GM12875 (cell line): ENCODE results near the gene CHRNB1.

ENCODE experiments used
- H3K4me3 ChIP-seq: one replicate; pipeline ENCODE4 v1.5.1; 2011; ENCODE audit warnings: low read depth, low read length, control low read depth
- TF ChIP-seq, protein P1 (sequence below): IDR thresholded peaks from 2 replicates; pipeline ENCODE4 v1.5.1; 2011; ENCODE audit warnings: low read depth, mild to moderate bottlenecking, control low read depth, inconsistent platforms, low read length, moderate library complexity, borderline replicate concordance; ENCODE audit not compliant: insufficient read depth

Gene CHRNB1

DNA sequence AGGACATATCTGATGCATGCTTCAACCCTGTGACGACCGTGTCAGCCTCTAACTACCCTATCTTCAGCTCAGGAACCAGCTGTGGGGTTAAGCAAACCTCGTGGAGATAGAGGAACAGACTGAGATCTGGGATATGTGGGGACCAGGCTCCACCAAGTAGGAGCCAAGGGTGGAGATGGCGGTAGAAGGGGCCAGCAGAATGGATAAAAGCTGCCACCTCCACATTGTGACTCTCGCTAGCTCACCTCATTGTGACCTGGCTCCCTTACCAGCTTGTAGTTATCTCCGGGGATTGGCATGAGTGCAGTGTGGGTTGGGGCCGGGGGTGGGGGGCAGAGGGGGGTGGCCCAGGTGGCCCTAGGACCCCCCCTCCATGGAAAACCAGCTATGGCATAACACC lies 19.5 kb upstream of the CHRNB1 start, which contains the start of gene SPEM2:
Gene SPEM2, plus strand, starts transcription at position 301 of the 400 bp plus-strand sequence. Its CDS starts 73 bp downstream, at position 374.
- TF ChIP-seq, protein P1, sequence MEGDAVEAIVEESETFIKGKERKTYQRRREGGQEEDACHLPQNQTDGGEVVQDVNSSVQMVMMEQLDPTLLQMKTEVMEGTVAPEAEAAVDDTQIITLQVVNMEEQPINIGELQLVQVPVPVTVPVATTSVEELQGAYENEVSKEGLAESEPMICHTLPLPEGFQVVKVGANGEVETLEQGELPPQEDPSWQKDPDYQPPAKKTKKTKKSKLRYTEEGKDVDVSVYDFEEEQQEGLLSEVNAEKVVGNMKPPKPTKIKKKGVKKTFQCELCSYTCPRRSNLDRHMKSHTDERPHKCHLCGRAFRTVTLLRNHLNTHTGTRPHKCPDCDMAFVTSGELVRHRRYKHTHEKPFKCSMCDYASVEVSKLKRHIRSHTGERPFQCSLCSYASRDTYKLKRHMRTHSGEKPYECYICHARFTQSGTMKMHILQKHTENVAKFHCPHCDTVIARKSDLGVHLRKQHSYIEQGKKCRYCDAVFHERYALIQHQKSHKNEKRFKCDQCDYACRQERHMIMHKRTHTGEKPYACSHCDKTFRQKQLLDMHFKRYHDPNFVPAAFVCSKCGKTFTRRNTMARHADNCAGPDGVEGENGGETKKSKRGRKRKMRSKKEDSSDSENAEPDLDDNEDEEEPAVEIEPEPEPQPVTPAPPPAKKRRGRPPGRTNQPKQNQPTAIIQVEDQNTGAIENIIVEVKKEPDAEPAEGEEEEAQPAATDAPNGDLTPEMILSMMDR, result no peak
- H3K4me3 ChIP-seq, result no peak within 1 kb of the TSS

DNA sequence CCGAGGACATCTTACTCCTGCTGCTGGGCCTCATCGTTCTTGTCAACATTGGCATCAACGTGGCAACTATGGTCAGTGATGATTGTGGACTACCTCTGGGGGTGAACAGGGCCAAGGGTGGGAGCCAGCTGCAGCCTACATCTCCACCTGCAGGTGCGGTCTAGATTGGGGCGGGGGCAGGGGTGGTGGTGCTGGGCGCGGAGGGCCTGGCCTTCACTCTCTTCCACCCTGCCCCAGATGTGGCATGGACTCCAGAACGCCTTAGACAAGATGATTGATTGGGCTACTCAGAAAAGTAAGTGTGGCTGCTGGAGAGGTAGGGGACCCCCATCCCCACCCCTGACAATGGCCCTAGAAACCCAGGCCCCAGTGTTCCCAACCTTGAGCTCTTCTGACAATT lies 19.1 kb upstream of the CHRNB1 start:
- no peak overlapping the region for H3K4me3 ChIP-seq
- TF ChIP-seq, protein P1, result no peak

DNA sequence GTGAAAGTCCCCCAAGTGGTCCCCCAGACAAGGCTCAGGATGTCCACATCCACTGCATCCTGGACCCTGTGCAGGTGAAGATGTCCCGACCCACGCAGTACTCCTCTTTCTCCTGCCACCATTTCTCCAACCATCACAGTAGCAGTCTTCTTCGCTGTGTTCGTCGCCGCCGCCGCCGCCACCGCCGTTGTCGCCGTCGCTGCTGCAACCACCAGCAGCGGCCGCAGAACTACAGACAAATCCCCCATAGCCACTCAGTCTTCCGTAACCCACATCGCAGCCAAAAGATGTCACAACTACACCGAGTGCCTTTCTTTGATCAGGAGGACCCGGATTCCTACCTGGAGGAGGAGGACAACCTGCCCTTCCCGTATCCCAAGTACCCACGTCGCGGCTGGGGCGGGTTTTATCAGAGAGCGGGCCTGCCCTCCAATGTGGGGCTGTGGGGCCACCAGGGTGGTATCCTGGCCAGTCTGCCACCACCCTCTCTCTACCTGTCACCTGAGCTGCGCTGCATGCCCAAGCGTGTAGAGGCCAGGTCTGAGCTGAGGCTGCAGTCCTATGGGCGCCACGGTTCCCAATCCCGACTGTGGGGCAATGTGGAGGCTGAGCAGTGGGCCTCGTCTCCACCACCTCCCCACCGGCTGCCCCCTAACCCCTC lies 18.5 kb upstream of the CHRNB1 start:
- no peak overlapping the region for H3K4me3 ChIP-seq
- TF ChIP-seq, protein P1, result no peak

DNA sequence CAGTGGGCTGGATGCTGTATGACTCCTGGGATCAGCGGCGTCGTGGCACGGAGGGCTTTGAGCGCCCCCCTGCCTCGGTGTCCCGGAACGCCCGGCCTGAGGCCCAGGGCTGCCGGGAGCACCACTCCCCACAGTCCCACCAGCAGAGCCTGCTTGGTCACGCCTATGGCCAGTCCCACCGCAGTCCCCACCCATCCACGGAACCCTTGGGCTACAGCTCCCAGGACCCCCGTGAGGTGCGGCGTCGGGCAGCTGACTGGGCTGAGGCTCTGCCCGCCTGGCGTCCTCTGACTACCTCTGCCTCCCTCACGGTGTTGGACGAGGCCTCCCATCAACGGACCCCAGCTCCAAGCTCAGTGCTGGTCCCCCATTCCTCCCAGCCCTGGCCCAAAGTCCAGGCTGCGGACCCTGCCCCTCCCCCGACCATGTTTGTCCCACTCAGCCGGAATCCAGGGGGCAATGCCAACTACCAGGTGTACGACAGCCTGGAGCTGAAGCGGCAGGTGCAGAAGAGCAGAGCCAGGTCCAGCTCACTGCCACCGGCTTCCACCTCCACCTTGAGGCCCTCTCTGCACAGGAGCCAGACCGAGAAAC lies 17.9 kb upstream of the CHRNB1 start:
- H3K4me3 ChIP-seq, result no peak overlapping the region
- TF ChIP-seq, protein P1, result no peak

DNA sequence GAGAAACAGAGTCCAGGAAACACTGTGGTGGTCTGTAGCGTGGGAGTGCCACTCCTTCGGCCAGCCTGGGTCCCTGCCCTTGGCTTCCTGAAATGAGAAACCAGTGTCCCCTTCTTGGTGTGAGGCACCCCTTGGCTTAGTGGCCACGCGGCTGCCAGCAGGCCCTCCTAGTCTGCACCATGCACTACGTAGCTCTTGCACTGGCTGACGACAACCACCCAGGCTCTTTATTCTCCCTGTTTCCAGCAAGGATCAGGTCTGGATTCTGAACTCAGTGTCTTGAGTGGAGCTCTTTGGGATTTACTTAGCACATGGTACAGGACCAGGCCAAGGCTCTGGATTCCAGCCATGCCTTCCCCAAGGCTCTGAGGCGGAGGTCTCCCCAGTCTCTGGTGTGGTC lies 17.3 kb upstream of the CHRNB1 start:
- TF ChIP-seq, protein P1, result no peak
- H3K4me3 ChIP-seq, result no peak overlapping the region

DNA sequence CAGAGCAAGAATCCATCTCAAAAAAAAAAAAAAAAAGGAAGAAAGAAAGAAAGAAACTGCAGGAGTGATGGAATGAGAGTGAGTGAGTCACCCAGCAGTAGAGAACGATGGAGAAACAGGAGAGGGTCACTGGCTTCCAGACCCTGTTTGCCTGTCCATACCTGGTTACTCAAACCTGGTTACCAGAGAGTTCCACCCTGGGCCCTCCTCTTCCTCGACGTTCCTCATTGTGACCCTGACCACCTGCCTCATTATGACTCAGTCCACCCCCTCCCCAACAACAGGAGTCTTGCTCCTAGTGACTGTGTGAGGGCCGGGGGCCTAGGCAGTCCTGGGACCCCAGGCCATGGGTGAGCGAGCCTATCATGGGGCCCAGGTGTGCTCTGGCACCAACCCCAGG lies 16.3 kb upstream of the CHRNB1 start, which contains the start of gene SPEM3:
Gene SPEM3, plus strand, starts transcription at position 301 of the 400 bp plus-strand sequence. Its CDS starts 46 bp downstream, at position 347.
- no peak within 1 kb of the TSS for H3K4me3 ChIP-seq
- TF ChIP-seq, protein P1, result no peak

DNA sequence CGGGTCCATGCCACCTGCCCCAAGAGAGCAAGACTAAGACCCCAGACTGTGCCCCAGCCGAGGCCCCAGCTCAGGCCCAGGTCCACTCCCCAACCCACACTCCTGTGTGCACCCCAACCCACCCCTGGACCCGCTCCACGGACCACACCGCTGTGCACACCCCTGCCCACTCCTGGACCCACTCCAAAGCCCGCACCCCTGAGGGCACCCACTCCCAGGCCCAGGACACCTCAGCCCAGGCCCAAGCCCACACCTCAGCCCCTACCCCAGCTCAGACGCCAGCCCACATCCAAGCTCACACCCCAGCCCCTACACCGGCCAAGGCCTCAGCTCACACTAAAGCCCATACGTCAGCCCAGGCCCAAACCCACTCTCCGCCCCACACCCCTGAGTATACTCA lies 15.1 kb upstream of the CHRNB1 start:
- TF ChIP-seq, protein P1, result no peak
- no peak overlapping the region for H3K4me3 ChIP-seq
